Thyroid gland (tissue), 4 donors: Measurements from ENCODE around the gene ARID3C.

ENCODE experiments used
- POLR2A ChIP-seq, 2 donors: fragments of 450-650 bp; IDR thresholded peaks; one replicate each; pipeline ENCODE4 v1.6.1; 2017; ENCODE audit warnings: antibody characterized with exemption in 2 of 2, mild to moderate bottlenecking in 2 of 2, moderate library complexity in 1 of 2
- TF ChIP-seq, protein P1 (sequence below), 6 experiments: fragments of 200-600 bp in 3 of 6; fragments of 450-650 bp in 3 of 6; sonication (generic) in 3 of 6; IDR thresholded peaks; one replicate each; pipeline ENCODE4 v1.5.1; 2016 to 2019; ENCODE audit warnings: antibody characterized with exemption in 6 of 6, mild to moderate bottlenecking in 2 of 6, inconsistent platforms in 1 of 6, moderate library complexity in 1 of 6

DNA sequence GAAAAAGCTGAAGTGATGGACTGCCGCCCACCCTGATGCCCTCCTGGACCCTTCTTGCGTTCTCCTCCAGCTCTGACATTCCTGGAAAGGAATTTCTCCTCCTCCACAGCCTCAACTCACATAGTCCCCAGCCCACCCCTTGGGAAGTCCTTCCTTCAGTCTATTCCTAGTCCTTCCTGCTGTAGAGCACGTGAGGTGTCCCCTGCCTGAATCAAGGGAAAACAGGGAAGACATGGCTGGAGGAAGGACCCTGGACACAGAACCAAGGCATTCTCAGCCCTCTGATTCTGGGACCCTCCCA, 3.7 kb downstream of the ARID3C start:
- TF ChIP-seq, protein P1, sequence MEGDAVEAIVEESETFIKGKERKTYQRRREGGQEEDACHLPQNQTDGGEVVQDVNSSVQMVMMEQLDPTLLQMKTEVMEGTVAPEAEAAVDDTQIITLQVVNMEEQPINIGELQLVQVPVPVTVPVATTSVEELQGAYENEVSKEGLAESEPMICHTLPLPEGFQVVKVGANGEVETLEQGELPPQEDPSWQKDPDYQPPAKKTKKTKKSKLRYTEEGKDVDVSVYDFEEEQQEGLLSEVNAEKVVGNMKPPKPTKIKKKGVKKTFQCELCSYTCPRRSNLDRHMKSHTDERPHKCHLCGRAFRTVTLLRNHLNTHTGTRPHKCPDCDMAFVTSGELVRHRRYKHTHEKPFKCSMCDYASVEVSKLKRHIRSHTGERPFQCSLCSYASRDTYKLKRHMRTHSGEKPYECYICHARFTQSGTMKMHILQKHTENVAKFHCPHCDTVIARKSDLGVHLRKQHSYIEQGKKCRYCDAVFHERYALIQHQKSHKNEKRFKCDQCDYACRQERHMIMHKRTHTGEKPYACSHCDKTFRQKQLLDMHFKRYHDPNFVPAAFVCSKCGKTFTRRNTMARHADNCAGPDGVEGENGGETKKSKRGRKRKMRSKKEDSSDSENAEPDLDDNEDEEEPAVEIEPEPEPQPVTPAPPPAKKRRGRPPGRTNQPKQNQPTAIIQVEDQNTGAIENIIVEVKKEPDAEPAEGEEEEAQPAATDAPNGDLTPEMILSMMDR (IDR thresholded peaks at IDR 0.05), result no peak
- no peak for TF ChIP-seq POLR2A (IDR thresholded peaks at IDR 0.05)
